ENCODE measurements around the gene SIGLEC10. TPM values are rescaled to one million over a fixed set of nuclear protein-coding genes. Genes with fewer than 3 reads are reported as not detected.

SIGLEC10 gene
- total and polyA plus RNA-seq, 10 donors: 38.0 to 155 (median 87.5) TPM

DNA sequence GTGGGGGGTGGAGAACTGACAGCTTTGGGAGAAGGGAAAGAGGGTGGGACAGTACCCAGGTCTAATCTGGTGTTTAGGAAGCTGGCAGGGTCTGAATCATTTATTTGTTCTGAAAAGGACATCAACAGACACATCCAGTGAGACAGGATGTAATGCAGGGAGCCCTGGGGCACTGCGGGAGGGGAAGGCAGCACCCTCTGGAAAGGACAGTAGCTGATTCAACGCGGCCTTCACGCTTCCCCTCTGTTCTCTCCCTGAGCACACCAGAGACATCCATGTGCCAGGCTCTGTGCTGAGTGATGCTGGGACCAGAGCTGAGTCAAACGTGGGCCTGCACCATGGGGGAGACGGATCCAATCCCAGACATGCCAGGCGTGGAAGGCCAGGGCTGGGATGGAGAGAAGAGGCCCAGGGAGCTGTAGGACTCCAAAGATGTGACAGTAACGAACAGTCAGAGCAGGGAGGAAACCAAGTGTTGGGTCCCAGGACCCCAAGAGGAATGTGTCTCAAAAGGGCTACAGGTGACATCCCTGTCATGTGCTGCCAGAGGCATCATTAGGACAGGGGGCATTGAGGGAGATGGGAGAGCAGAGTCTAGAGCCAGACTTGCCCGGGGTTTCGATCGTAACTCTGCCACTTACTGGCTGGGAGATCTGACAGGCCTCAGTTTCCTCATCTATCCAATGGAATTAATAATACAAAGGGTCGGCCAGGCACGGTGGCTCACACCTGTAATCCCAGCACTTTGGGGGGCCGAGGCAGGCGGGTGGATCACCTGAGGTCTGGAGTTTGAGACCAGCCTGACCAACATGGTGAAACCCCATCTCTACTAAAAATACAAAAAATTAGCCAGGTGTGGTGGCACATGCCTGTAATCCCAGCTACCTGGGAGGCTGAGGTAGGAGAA, 53.0 kb downstream of the SIGLEC10 start:
- no peak for TF ChIP-seq POLR2AphosphoS5 (IDR thresholded peaks at IDR 0.05)
- DNase-seq: no peak
- whole genome bisulfite sequencing, 5 donors: 89 to 92% (median 90%) methylated on average over 12 to 15 of the region's 15 CpGs
- Histone ChIP-seq H3K27me3 (replicated peaks in 1 of 7) (no peaks in the 10 kb centered on the region), H3K36me3 (no peaks in the 10 kb centered on the region), H3K4me1 (peaks cover 4 to 65% (median 43%) of the 10 kb centered on the region in 6 donors), H3K4me3 (no peak overlapping the region), H3K9me3 (no peaks in the 10 kb centered on the region), H3K27ac (peak overlapping the region in 2 of 8 donors; percentile 19 to 93)
- intact Hi-C loops (cut with DNase I; ENCODE audit: low total_unique reads): no loop called here

DNA sequence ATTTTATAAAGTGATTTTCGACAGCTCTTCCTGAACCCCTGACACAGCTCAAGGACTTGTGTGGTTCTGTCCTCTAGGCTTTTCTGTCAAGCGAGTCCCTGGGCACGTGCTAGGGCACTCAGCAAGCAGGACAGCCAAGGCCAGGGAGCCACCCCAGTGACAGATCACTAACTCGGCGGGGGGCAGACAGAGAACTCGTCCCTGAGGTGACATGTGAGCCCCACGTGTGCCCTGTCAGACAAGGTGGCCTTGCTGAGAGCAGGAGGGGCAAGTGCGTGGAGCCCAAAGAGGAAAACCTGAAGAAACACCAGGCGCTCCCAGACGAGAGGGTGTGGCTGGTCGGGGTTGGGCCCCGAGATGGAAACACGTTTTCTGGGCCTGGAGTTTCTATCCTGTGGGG, 56.2 kb downstream of the SIGLEC10 start:
- TF ChIP-seq POLR2A (IDR thresholded peaks at IDR 0.05) (no peak), POLR2AphosphoS5 (IDR thresholded peaks at IDR 0.05) (no peak)
- TF ChIP-seq, protein P1, sequence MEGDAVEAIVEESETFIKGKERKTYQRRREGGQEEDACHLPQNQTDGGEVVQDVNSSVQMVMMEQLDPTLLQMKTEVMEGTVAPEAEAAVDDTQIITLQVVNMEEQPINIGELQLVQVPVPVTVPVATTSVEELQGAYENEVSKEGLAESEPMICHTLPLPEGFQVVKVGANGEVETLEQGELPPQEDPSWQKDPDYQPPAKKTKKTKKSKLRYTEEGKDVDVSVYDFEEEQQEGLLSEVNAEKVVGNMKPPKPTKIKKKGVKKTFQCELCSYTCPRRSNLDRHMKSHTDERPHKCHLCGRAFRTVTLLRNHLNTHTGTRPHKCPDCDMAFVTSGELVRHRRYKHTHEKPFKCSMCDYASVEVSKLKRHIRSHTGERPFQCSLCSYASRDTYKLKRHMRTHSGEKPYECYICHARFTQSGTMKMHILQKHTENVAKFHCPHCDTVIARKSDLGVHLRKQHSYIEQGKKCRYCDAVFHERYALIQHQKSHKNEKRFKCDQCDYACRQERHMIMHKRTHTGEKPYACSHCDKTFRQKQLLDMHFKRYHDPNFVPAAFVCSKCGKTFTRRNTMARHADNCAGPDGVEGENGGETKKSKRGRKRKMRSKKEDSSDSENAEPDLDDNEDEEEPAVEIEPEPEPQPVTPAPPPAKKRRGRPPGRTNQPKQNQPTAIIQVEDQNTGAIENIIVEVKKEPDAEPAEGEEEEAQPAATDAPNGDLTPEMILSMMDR (IDR thresholded peaks at IDR 0.05 in 8 of 11, conservative IDR thresholded peaks at IDR 0.05 in 3 of 11): no peak
- H3K27me3 ChIP-seq (replicated peaks in 1 of 7): no peaks in the 10 kb centered on the region
- no peaks in the 10 kb centered on the region for H3K36me3 ChIP-seq
- WGBS, 5 donors: 90 to 95% (median 92%) methylated on average over 13 of the region's 13 CpGs
- no peak overlapping the region for H3K27ac ChIP-seq
- H3K9me3 ChIP-seq: no peaks in the 10 kb centered on the region
- DNase-seq: no peak
- H3K4me3 ChIP-seq: no peak overlapping the region
- intact Hi-C loops (cut with DNase I; ENCODE audit: low total_unique reads): no loop called here
- peaks cover 0 to 39% (median 30%) of the 10 kb centered on the region in 6 donors for H3K4me1 ChIP-seq

Small RNA genes lying within 50 kb of the gene (small RNA-seq; reads per million reads assigned to genes)
- gene AC020914.5: 0 reads per million in 4 donors

Other genes with a start within 250 kb of the SIGLEC10 start
- 10 to 100 TPM; 32.6 to 77.8 (median 65.4) TPM for gene CD33, start 192.6 kb downstream of the SIGLEC10 start, total RNA-seq
- gene CD33, start 192.6 kb downstream of the SIGLEC10 start, polyA plus RNA-seq: 10 to 100 TPM in 2 of 3 donors, 1 to 10 TPM in 1; 9.6 to 19.2 (median 16.6) TPM
- gene SIGLECL1, start 166.6 kb downstream of the SIGLEC10 start, total RNA-seq: under 1 TPM in 1 of 7 donors, not detected in 6; 0.88 TPM
- under 1 TPM in 1 of 3 donors, not detected in 2; 0.26 TPM for gene SIGLECL1, start 166.6 kb downstream of the SIGLEC10 start, polyA plus RNA-seq
- gene IGLON5, start 106.0 kb downstream of the SIGLEC10 start, total RNA-seq: not detected
- gene IGLON5, start 106.0 kb downstream of the SIGLEC10 start, polyA plus RNA-seq: under 1 TPM in 1 of 3 donors, not detected in 2; 0.03 TPM
- gene VSIG10L, start 75.5 kb downstream of the SIGLEC10 start, total RNA-seq: 1 to 10 TPM; 1.1 to 2.6 (median 1.6) TPM
- 1 to 10 TPM; 1.2 to 2.3 (median 1.7) TPM for gene VSIG10L, start 75.5 kb downstream of the SIGLEC10 start, polyA plus RNA-seq
- gene ETFB, start 51.3 kb downstream of the SIGLEC10 start, total RNA-seq: 10 to 100 TPM; 41.4 to 78.0 (median 54.1) TPM
- gene ETFB, start 51.3 kb downstream of the SIGLEC10 start, polyA plus RNA-seq: 100 to 1,000 TPM in 1 of 3 donors, 10 to 100 TPM in 2; 81.6 to 133 (median 93.5) TPM
- 1 to 10 TPM in 5 of 7 donors, not detected in 2; 2.1 to 4.9 (median 2.5) TPM for gene CLDND2, start 48.6 kb downstream of the SIGLEC10 start, total RNA-seq
- gene CLDND2, start 48.6 kb downstream of the SIGLEC10 start, polyA plus RNA-seq: 1 to 10 TPM in 1 of 3 donors, under 1 TPM in 2; 0.36 to 3.4 (median 0.77) TPM
- gene NKG7, start 45.0 kb downstream of the SIGLEC10 start, total RNA-seq: 100 to 1,000 TPM in 3 of 7 donors, 10 to 100 TPM in 4; 54.5 to 144 (median 94.1) TPM
- gene NKG7, start 45.0 kb downstream of the SIGLEC10 start, polyA plus RNA-seq: 10 to 100 TPM; 30.8 to 43.7 (median 37.8) TPM
- not detected for gene LIM2, start 29.7 kb downstream of the SIGLEC10 start, total RNA-seq
- gene LIM2, start 29.7 kb downstream of the SIGLEC10 start, polyA plus RNA-seq: not detected
- gene C19orf84, start 27.1 kb downstream of the SIGLEC10 start, total RNA-seq: 1 to 10 TPM in 1 of 7 donors, under 1 TPM in 2, not detected in 4; 0.20 to 2.4 (median 0.28) TPM
- under 1 TPM; 0.13 to 0.23 (median 0.19) TPM for gene C19orf84, start 27.1 kb downstream of the SIGLEC10 start, polyA plus RNA-seq
- 10 to 100 TPM in 4 of 7 donors, 1 to 10 TPM in 3; 2.2 to 39.3 (median 10.1) TPM for gene SIGLEC8, start 40.8 kb upstream of the SIGLEC10 start, total RNA-seq
- 1 to 10 TPM; 1.1 to 5.1 (median 3.5) TPM for gene SIGLEC8, start 40.8 kb upstream of the SIGLEC10 start, polyA plus RNA-seq
- gene CEACAM18, start 60.9 kb upstream of the SIGLEC10 start, total RNA-seq: not detected
- not detected for gene CEACAM18, start 60.9 kb upstream of the SIGLEC10 start, polyA plus RNA-seq
- gene SIGLEC12, start 84.2 kb upstream of the SIGLEC10 start, total RNA-seq: 10 to 100 TPM in 3 of 7 donors, 1 to 10 TPM in 4; 4.0 to 65.1 (median 7.0) TPM
- 1 to 10 TPM; 2.0 to 5.3 (median 2.4) TPM for gene SIGLEC12, start 84.2 kb upstream of the SIGLEC10 start, polyA plus RNA-seq
- gene SIGLEC6, start 114.0 kb upstream of the SIGLEC10 start, total RNA-seq: 1 to 10 TPM in 6 of 7 donors, under 1 TPM in 1; 0.91 to 5.8 (median 3.6) TPM
- gene SIGLEC6, start 114.0 kb upstream of the SIGLEC10 start, polyA plus RNA-seq: 1 to 10 TPM in 1 of 3 donors, under 1 TPM in 2; 0.27 to 1.6 (median 0.30) TPM
- gene ZNF175, start 153.6 kb upstream of the SIGLEC10 start, total RNA-seq: 10 to 100 TPM; 10.5 to 24.4 (median 18.4) TPM
- gene ZNF175, start 153.6 kb upstream of the SIGLEC10 start, polyA plus RNA-seq: 1 to 10 TPM; 1.8 to 4.2 (median 2.0) TPM
- gene SIGLEC5, start 212.8 kb upstream of the SIGLEC10 start, total RNA-seq: 10 to 100 TPM in 1 of 7 donors, 1 to 10 TPM in 4, not detected in 2; 5.9 to 12.9 (median 9.8) TPM
- gene SIGLEC5, start 212.8 kb upstream of the SIGLEC10 start, polyA plus RNA-seq: not detected
- 100 to 1,000 TPM in 1 of 7 donors, 10 to 100 TPM in 4, not detected in 2; 40.1 to 101 (median 84.4) TPM for gene SIGLEC14, start 229.2 kb upstream of the SIGLEC10 start, total RNA-seq
- gene SIGLEC14, start 229.2 kb upstream of the SIGLEC10 start, polyA plus RNA-seq: 10 to 100 TPM; 13.3 to 20.8 (median 15.9) TPM